GM21717 (cell line): ENCODE data around the gene ARHGEF9.

Source experiments
- ATAC-seq: cut with Tn5 transposase; IDR thresholded peaks from one replicate; pipeline ENCODE4 v1.9.1; 2021; ENCODE audit warnings: mild to moderate bottlenecking, moderate library complexity; ENCODE audit not compliant: unreplicated experiment

ARHGEF9 gene

GRCh38 chrX:63746715-63747114 lies 38.3 kb downstream of the ARHGEF9 start:
- no peak for ATAC-seq

- ATAC-seq = peak; percentile 80
Observed at GRCh38 chrX:63746278-63746677, 38.7 kb downstream of the ARHGEF9 start.

GRCh38 chrX:63744850-63745394 lies 40.1 kb downstream of the ARHGEF9 start:
- no peak for ATAC-seq

GRCh38 chrX:63743596-63743995 lies 41.4 kb downstream of the ARHGEF9 start:
- no peak for ATAC-seq

GRCh38 chrX:63740382-63740781 lies 44.6 kb downstream of the ARHGEF9 start:
- peak; percentile 78 for ATAC-seq

GRCh38 chrX:63739885-63740284 lies 45.1 kb downstream of the ARHGEF9 start:
- no peak for ATAC-seq

GRCh38 chrX:63738696-63739095 lies 46.3 kb downstream of the ARHGEF9 start:
- ATAC-seq = no peak

- no peak for ATAC-seq
Observed at GRCh38 chrX:63737131-63737921, 47.7 kb downstream of the ARHGEF9 start.

GRCh38 chrX:63735882-63736281 lies 49.1 kb downstream of the ARHGEF9 start:
- ATAC-seq = no peak

- no peak for ATAC-seq
Observed at GRCh38 chrX:63720293-63720692, 64.7 kb downstream of the ARHGEF9 start.

- no peak for ATAC-seq
Observed at GRCh38 chrX:63719633-63720032, 65.4 kb downstream of the ARHGEF9 start.

GRCh38 chrX:63718010-63718694 lies 66.9 kb downstream of the ARHGEF9 start:
- ATAC-seq = peak; percentile 77

GRCh38 chrX:63713526-63713925 lies 71.5 kb downstream of the ARHGEF9 start:
- no peak for ATAC-seq

GRCh38 chrX:63708801-63709200 lies 76.2 kb downstream of the ARHGEF9 start:
- ATAC-seq = no peak

GRCh38 chrX:63702556-63702955 lies 82.5 kb downstream of the ARHGEF9 start:
- ATAC-seq = no peak

- peak; percentile 85 for ATAC-seq
Observed at GRCh38 chrX:63686878-63687714, 97.9 kb downstream of the ARHGEF9 start.

- ATAC-seq = no peak
Observed at GRCh38 chrX:63680423-63680822, 104.6 kb downstream of the ARHGEF9 start.

GRCh38 chrX:63679432-63679831 lies 105.6 kb downstream of the ARHGEF9 start:
- ATAC-seq = no peak

- ATAC-seq = no peak
Observed at GRCh38 chrX:63675716-63676115, 109.3 kb downstream of the ARHGEF9 start.

GRCh38 chrX:63673896-63674295 lies 111.1 kb downstream of the ARHGEF9 start:
- ATAC-seq = no peak

GRCh38 chrX:63664741-63665140 lies 120.3 kb downstream of the ARHGEF9 start:
- no peak for ATAC-seq
